ENCODE results near the gene ACACA. TPM values are rescaled to one million over a fixed set of nuclear protein-coding genes. Genes with fewer than 3 reads are reported as not detected.

ACACA gene
- total RNA-seq, 1 experiment from 2014 or later, result 33.0 TPM

- Histone ChIP-seq H3K36me3 (ENCODE audit: low read depth, low read length) (no peaks in the 10 kb centered on the region; the same call in 1 of the 2 replicates), H3K4me3 (ENCODE audit: low read length) (no peak overlapping the region), H3K9me2 (replicated peaks; ENCODE audit: low read length) (no peaks in the 10 kb centered on the region), H3K9ac (ENCODE audit: low read length) (no peak overlapping the region), H3K27me3 (ENCODE audit: low read length) (no peaks in the 10 kb centered on the region), H3K4me1 (ENCODE audit: insufficient read depth, low read length) (no peaks in the 10 kb centered on the region), H3K27ac (ENCODE audit: low read length) (no peak overlapping the region), H4K20me1 (ENCODE audit: low read length) (0 out of 2 replicates have a peak, but pooled peaks cover 2% of the 10 kb centered on the region), H3K79me2 (ENCODE audit: low read length) (peaks cover 47% of the 10 kb centered on the region), H2AFZ (ENCODE audit: low read length) (no peak overlapping the region), H3K9me3 (ENCODE audit: low read length) (no peaks in the 10 kb centered on the region), H3F3A (ENCODE audit: low read length, unreplicated experiment) (no peaks in the 10 kb centered on the region), H3K4me2 (ENCODE audit: low read length) (no peak overlapping the region)
- ChIA-PET POLR2A (ENCODE audit: unreplicated experiment) (no interaction called here), CTCF (no interaction called here)
- ATAC-seq (no peak), DNase-seq (no peak)
- TF ChIP-seq CTCF (conservative IDR thresholded peaks at IDR 0.05; ENCODE audit: low read depth, low read length), result no peak
- TF ChIP-seq EZH2phosphoT487 (IDR thresholded peaks at IDR 0.05; ENCODE audit: borderline replicate concordance, low read length), result no peak
- no peak for TF ChIP-seq EZH2 (IDR thresholded peaks at IDR 0.05; ENCODE audit: low read length, unreplicated experiment)
- no TSS peak for BruUV-seq (replicated peaks)
- intact Hi-C loops (cut with micrococcal nuclease), result no loop called here
These were observed 62.1 kb downstream of the ACACA start for GRCh38 chr17:37344519-37344918.

- Histone ChIP-seq H3K9me2 (replicated peaks; ENCODE audit: low read length) (no peaks in the 10 kb centered on the region), H3K27ac (ENCODE audit: low read length) (no peak overlapping the region), H3K4me1 (ENCODE audit: insufficient read depth, low read length) (no peaks in the 10 kb centered on the region), H3K4me2 (ENCODE audit: low read length) (no peak overlapping the region), H3K9me3 (ENCODE audit: low read length) (no peaks in the 10 kb centered on the region), H3K4me3 (ENCODE audit: low read length) (no peak overlapping the region), H4K20me1 (ENCODE audit: low read length) (0 out of 2 replicates have a peak, but pooled peaks cover 5% of the 10 kb centered on the region), H2AFZ (ENCODE audit: low read length) (no peak overlapping the region), H3K79me2 (ENCODE audit: low read length) (peaks cover 43% of the 10 kb centered on the region), H3F3A (ENCODE audit: low read length, unreplicated experiment) (no peaks in the 10 kb centered on the region), H3K27me3 (ENCODE audit: low read length) (no peaks in the 10 kb centered on the region), H3K9ac (ENCODE audit: low read length) (no peak overlapping the region), H3K36me3 (ENCODE audit: low read depth, low read length) (no peaks in the 10 kb centered on the region; the same call in 1 of the 2 replicates)
- intact Hi-C loops (cut with micrococcal nuclease), result no loop called here
- ChIA-PET CTCF (no interaction called here), POLR2A (ENCODE audit: unreplicated experiment) (no interaction called here)
- ATAC-seq, result no peak
- no peak for DNase-seq
- no TSS peak for BruUV-seq (replicated peaks)
- TF ChIP-seq CTCF (conservative IDR thresholded peaks at IDR 0.05; ENCODE audit: low read depth, low read length) (no peak), EZH2 (IDR thresholded peaks at IDR 0.05; ENCODE audit: low read length, unreplicated experiment) (no peak), EZH2phosphoT487 (IDR thresholded peaks at IDR 0.05; ENCODE audit: borderline replicate concordance, low read length) (no peak)
These were observed 64.0 kb downstream of the ACACA start for GRCh38 chr17:37342589-37342988.

- CTCF ChIA-PET, result no interaction called here
- DNase-seq, result no peak
- intact Hi-C loops (cut with micrococcal nuclease), result no loop called here
- Histone ChIP-seq H3K4me1 (ENCODE audit: insufficient read depth, low read length) (no peaks in the 10 kb centered on the region), H3K9me3 (ENCODE audit: low read length) (no peaks in the 10 kb centered on the region), H3K4me2 (ENCODE audit: low read length) (no peak overlapping the region), H3K36me3 (ENCODE audit: low read depth, low read length) (no peaks in the 10 kb centered on the region; the same call in none of the 2 replicates), H3K79me2 (ENCODE audit: low read length) (peaks cover 31% of the 10 kb centered on the region), H2AFZ (ENCODE audit: low read length) (no peak overlapping the region), H3K27me3 (ENCODE audit: low read length) (no peaks in the 10 kb centered on the region), H3K4me3 (ENCODE audit: low read length) (no peak overlapping the region), H3K9ac (ENCODE audit: low read length) (no peak overlapping the region), H3K27ac (ENCODE audit: low read length) (no peak overlapping the region), H4K20me1 (ENCODE audit: low read length) (0 out of 2 replicates have a peak, but pooled peaks cover 5% of the 10 kb centered on the region), H3K9me2 (replicated peaks; ENCODE audit: low read length) (no peaks in the 10 kb centered on the region), H3F3A (ENCODE audit: low read length, unreplicated experiment) (no peaks in the 10 kb centered on the region)
- no peak for TF ChIP-seq EZH2phosphoT487 (IDR thresholded peaks at IDR 0.05; ENCODE audit: borderline replicate concordance, low read length)
- TF ChIP-seq CTCF (conservative IDR thresholded peaks at IDR 0.05; ENCODE audit: low read depth, low read length), result no peak
- TF ChIP-seq EZH2 (IDR thresholded peaks at IDR 0.05; ENCODE audit: low read length, unreplicated experiment), result no peak
- POLR2A ChIA-PET (ENCODE audit: unreplicated experiment), result no interaction called here
- no peak for ATAC-seq
- no TSS peak for BruUV-seq (replicated peaks)
These were observed 65.8 kb downstream of the ACACA start for GRCh38 chr17:37340804-37341203.
